PFSK-1 (cell line): ENCODE measurements around the gene HMOX1.

Experiments used
- FOXP2 ChIP-seq: optimal IDR thresholded peaks from 2 replicates; pipeline ENCODE3; 2011; ENCODE audit warnings: borderline replicate concordance, control low read depth, inconsistent platforms; ENCODE audit not compliant: insufficient read depth; ENCODE audit errors: extremely low read length, extremely low read depth
- POLR2AphosphoS5 ChIP-seq: IDR thresholded peaks from 2 replicates; pipeline ENCODE4 v1.6.1; 2012; ENCODE audit warnings: low read depth, mild to moderate bottlenecking, control low read depth, low read length, moderate library complexity
- REST ChIP-seq, 2 experiments: IDR thresholded peaks; 2 replicates each; pipeline versions ENCODE4 v1.6.1 to v1.8.0; 2011 to 2012; ENCODE audit warnings: low read depth in 2 of 2, low read length in 2 of 2, control low read depth in 1 of 2, inconsistent platforms in 1 of 2, mild to moderate bottlenecking in 1 of 2, moderate library complexity in 1 of 2; ENCODE audit not compliant: insufficient read depth in 1 of 2
- SIN3A ChIP-seq: IDR thresholded peaks from 2 replicates; pipeline ENCODE4 v1.6.1; 2012; ENCODE audit warnings: mild to moderate bottlenecking, low read length, moderate library complexity, borderline replicate concordance; ENCODE audit not compliant: insufficient read depth
- TAF1 ChIP-seq: IDR thresholded peaks from 2 replicates; pipeline ENCODE4 v1.6.1; 2012; ENCODE audit warnings: low read length, control low read depth, borderline replicate concordance; ENCODE audit not compliant: insufficient read depth

- TF ChIP-seq SIN3A: no peak
- no peak for TF ChIP-seq REST (IDR thresholded peaks at IDR 0.05; ENCODE audit: insufficient read depth in 1 of 2, low read depth in 2 of 2, low read length in 2 of 2)
- TF ChIP-seq TAF1: no peak
- no peak for TF ChIP-seq POLR2AphosphoS5
- no peak for TF ChIP-seq FOXP2
Observed at GRCh38 chr22:35347462-35347861, 33.4 kb upstream of the HMOX1 start.
